Thyroid gland (tissue), 4 donors: ENCODE results near the gene ZNF665. TPM values are rescaled to one million over a fixed set of nuclear protein-coding genes. Genes with fewer than 3 reads are reported as not detected.

Experiments used
- DNase-seq, 2 donors: peaks; one replicate each; pipeline ENCODE4 v3.0.0-alpha.2; 2019
- H3K27ac ChIP-seq, 3 donors: fragments of 200-600 bp; sonication (generic); 1 replicate in 2 of 3; 2 replicates in 1 of 3; pipeline ENCODE4 v1.5.1; 2016 to 2019; ENCODE audit warnings: mild to moderate bottlenecking in 1 of 3, moderate library complexity in 1 of 3
- H3K27me3 ChIP-seq: fragments of 200-600 bp; sonication (generic); one replicate; pipeline ENCODE4 v1.5.1; 2019
- H3K36me3 ChIP-seq, 2 donors: fragments of 200-600 bp; sonication (generic); one replicate each; pipeline ENCODE4 v1.5.1; 2016 to 2019
- H3K4me1 ChIP-seq, 2 donors: fragments of 200-600 bp; sonication (generic); one replicate each; pipeline ENCODE4 v1.5.1; 2017 to 2019
- H3K4me3 ChIP-seq, 3 donors: fragments of 200-600 bp; sonication (generic); replicated peaks in 1 of 3; 1 replicate in 2 of 3; 2 replicates in 1 of 3; pipeline ENCODE4 v1.5.1; 2016; ENCODE audit warnings: mild to moderate bottlenecking in 1 of 3
- H3K9me3 ChIP-seq: fragments of 200-600 bp; sonication (generic); one replicate; pipeline ENCODE4 v1.5.1; 2017
- CTCF ChIP-seq, 6 experiments: fragments of 200-600 bp in 3 of 6; fragments of 450-650 bp in 3 of 6; sonication (generic) in 3 of 6; IDR thresholded peaks; one replicate each; pipeline ENCODE4 v1.5.1; 2016 to 2019; ENCODE audit warnings: antibody characterized with exemption in 6 of 6, mild to moderate bottlenecking in 2 of 6, inconsistent platforms in 1 of 6, moderate library complexity in 1 of 6
- POLR2A ChIP-seq, 2 donors: fragments of 450-650 bp; IDR thresholded peaks; one replicate each; pipeline ENCODE4 v1.6.1; 2017; ENCODE audit warnings: antibody characterized with exemption in 2 of 2, mild to moderate bottlenecking in 2 of 2, moderate library complexity in 1 of 2
- WGBS, 2 donors: methylation state at CpG; one replicate each; pipeline ENCODE4 v1.1.5; 2017; 5-methylcytosine and 5-hydroxymethylcytosine counted together
- intact Hi-C: fragments of 100-400 bp; cut with DNase I; formaldehyde crosslinking; loops from one replicate; pipeline ENCODE4 v1.15.1; 2023
- total RNA-seq, 4 donors: library from RNA; depleted of rRNA; stranded (reverse); fragments of >200 nt; gene quantifications; one replicate each; pipeline ENCODE4 v1.2.3, GENCODE V29; 2016

The ZNF665 gene
- total RNA-seq, 4 donors from 2014 or later, result 4.3 to 9.9 (median 7.3) TPM

- no peak for TF ChIP-seq CTCF (IDR thresholded peaks at IDR 0.05)
- TF ChIP-seq POLR2A (IDR thresholded peaks at IDR 0.05), result no peak
- 88 to 90% methylated on average over 6 of the region's 6 CpGs for WGBS, 2 donors
- Histone ChIP-seq H3K4me1 (no peaks in the 10 kb centered on the region), H3K36me3 (peaks cover 0 to 3% of the 10 kb centered on the region in 2 donors), H3K9me3 (no peaks in the 10 kb centered on the region), H3K27ac (no peak overlapping the region), H3K4me3 (no peak overlapping the region), H3K27me3 (no peaks in the 10 kb centered on the region)
- intact Hi-C loops, result no loop called here
- no peak for DNase-seq
Observed at GRCh38 chr19:53183146-53183764, 9.9 kb downstream of the ZNF665 start.

GRCh38 chr19:53182202-53182601, 11.0 kb downstream of the ZNF665 start:
- H3K4me3 ChIP-seq, result no peak overlapping the region
- 87 to 94% methylated on average over 10 of the region's 10 CpGs for WGBS, 2 donors
- DNase-seq, result no peak
- H3K27me3 ChIP-seq, result no peaks in the 10 kb centered on the region
- H3K36me3 ChIP-seq, result peaks cover 0 to 3% of the 10 kb centered on the region in 2 donors
- TF ChIP-seq POLR2A (IDR thresholded peaks at IDR 0.05), result no peak
- TF ChIP-seq CTCF (IDR thresholded peaks at IDR 0.05), result no peak
- no peaks in the 10 kb centered on the region for H3K4me1 ChIP-seq
- intact Hi-C loops, result no loop called here
- no peaks in the 10 kb centered on the region for H3K9me3 ChIP-seq
- H3K27ac ChIP-seq, result no peak overlapping the region

DNA sequence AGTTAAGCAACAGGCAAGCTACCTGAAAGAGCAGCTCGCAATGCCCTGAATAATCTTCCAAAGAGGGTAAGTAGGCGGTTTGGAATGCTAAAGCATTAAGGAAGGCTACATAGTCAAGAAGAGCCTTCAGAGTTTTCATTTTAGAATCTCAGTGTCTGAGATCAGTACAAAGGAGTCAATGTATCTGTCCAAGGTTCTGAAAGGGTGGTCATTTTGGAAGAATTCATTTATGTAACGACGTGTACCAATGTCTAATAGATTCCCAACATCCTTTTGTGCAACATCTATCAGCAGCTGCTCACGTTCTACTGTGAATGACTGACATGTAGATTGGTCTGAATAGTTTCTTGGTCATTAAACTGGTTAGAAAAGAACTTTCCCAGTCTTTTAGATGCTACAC, 15.2 kb downstream of the ZNF665 start:
- Histone ChIP-seq H3K4me3 (no peak overlapping the region), H3K36me3 (peaks cover 0 to 3% of the 10 kb centered on the region in 2 donors), H3K9me3 (no peaks in the 10 kb centered on the region), H3K27ac (no peak overlapping the region), H3K4me1 (no peaks in the 10 kb centered on the region), H3K27me3 (no peaks in the 10 kb centered on the region)
- intact Hi-C loops, result no loop called here
- no peak for DNase-seq
- no peak for TF ChIP-seq POLR2A (IDR thresholded peaks at IDR 0.05)
- no peak for TF ChIP-seq CTCF (IDR thresholded peaks at IDR 0.05)
- 91 to 93% methylated on average over 5 of the region's 5 CpGs for WGBS, 2 donors

DNA sequence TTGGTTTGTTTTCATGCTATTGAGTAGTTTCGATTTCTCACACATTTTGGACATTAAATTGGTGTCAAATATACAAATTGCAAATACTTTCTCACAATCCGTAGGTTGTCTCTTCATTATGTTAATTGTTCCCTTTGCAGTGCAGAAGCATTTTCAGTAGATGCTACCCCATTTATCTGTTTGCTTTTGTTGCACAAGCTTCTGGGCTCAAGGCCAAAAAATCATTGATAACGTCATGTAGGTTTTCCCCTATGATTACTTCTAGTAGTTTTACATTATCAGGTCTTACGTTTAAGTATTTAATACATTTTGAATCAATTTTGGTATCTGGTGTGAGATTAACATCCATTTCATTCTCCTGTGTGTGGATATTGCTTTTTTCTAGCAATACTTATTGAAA, 20.3 kb downstream of the ZNF665 start:
- Histone ChIP-seq H3K36me3 (no peaks in the 10 kb centered on the region), H3K27ac (no peak overlapping the region), H3K27me3 (no peaks in the 10 kb centered on the region), H3K4me1 (no peaks in the 10 kb centered on the region), H3K4me3 (no peak overlapping the region), H3K9me3 (no peaks in the 10 kb centered on the region)
- intact Hi-C loops, result no loop called here
- no peak for TF ChIP-seq POLR2A (IDR thresholded peaks at IDR 0.05)
- no peak for TF ChIP-seq CTCF (IDR thresholded peaks at IDR 0.05)
- no peak for DNase-seq
- 61 to 69% methylated on average over 4 of the region's 4 CpGs for WGBS, 2 donors

GRCh38 chr19:53165691-53166091, 27.5 kb downstream of the ZNF665 start:
- Histone ChIP-seq H3K4me1 (no peaks in the 10 kb centered on the region), H3K4me3 (no peak overlapping the region), H3K9me3 (no peaks in the 10 kb centered on the region), H3K27me3 (no peaks in the 10 kb centered on the region), H3K36me3 (peaks cover 0 to 9% of the 10 kb centered on the region in 2 donors), H3K27ac (no peak overlapping the region)
- intact Hi-C loops, result no loop called here
- TF ChIP-seq POLR2A (IDR thresholded peaks at IDR 0.05) (no peak), CTCF (IDR thresholded peaks at IDR 0.05) (no peak)
- 92 to 95% methylated on average over 3 of the region's 3 CpGs for WGBS, 2 donors
- no peak for DNase-seq
